K562 (cell line): ENCODE results near the gene ADGRA1. TPM values are rescaled to one million over a fixed set of nuclear protein-coding genes. Genes with fewer than 3 reads are reported as not detected.

Source experiments
- polyA plus RNA-seq, 8 experiments: library from polyadenylated mRNA; depleted of rRNA in 4 of 8; stranded (reverse) in 5 of 8; unstranded in 3 of 8; fragments of >200 nt; fragmentation: Nextera tagmentation in 2 of 8; fragmentation: Illumina TruSeq in 1 of 8; extraction: Ambion mirVana in 2 of 8; extraction: Trizol in 1 of 8; gene quantifications; 2 replicates each; pipeline versions ENCODE4 v1.2.1 to v1.2.3, GENCODE V29; 2011 to 2014; ENCODE audit warnings: inconsistent platforms in 1 of 8, missing spikeins in 1 of 8
- total RNA-seq, 7 experiments: library from RNA; depleted of rRNA in 6 of 7; stranded (reverse); fragments of >200 nt in 6 of 7; fragmentation: Illumina TruSeq in 2 of 7; extraction: Trizol in 2 of 7; gene quantifications; 2 replicates each; pipeline versions ENCODE4 v1.2.1 to v1.2.3, GENCODE V29; 2011 to 2021; ENCODE audit warnings: low replicate concordance in 1 of 7
- TF ChIP-seq, protein P1 (sequence below), 2 experiments: fragments of 450-650 bp in 1 of 2; sonication (generic) in 1 of 2; formaldehyde crosslinking in 1 of 2; IDR thresholded peaks; 2 replicates each; pipeline versions ENCODE4 v1.7.1 to v1.9.0; 2016 to 2022; ENCODE audit warnings: inconsistent platforms in 1 of 2, mild to moderate bottlenecking in 1 of 2, missing genetic modification reagents in 1 of 2

The ADGRA1 gene
- total and polyA plus RNA-seq, 9 of the 15 experiments (the other 6 are each of a cell fraction or from before 2014, with no cell fraction given) = not detected

GRCh38 chr10:133055470-133055869, 32.3 kb upstream of the ADGRA1 start (continued):
- TF ChIP-seq, protein P1, sequence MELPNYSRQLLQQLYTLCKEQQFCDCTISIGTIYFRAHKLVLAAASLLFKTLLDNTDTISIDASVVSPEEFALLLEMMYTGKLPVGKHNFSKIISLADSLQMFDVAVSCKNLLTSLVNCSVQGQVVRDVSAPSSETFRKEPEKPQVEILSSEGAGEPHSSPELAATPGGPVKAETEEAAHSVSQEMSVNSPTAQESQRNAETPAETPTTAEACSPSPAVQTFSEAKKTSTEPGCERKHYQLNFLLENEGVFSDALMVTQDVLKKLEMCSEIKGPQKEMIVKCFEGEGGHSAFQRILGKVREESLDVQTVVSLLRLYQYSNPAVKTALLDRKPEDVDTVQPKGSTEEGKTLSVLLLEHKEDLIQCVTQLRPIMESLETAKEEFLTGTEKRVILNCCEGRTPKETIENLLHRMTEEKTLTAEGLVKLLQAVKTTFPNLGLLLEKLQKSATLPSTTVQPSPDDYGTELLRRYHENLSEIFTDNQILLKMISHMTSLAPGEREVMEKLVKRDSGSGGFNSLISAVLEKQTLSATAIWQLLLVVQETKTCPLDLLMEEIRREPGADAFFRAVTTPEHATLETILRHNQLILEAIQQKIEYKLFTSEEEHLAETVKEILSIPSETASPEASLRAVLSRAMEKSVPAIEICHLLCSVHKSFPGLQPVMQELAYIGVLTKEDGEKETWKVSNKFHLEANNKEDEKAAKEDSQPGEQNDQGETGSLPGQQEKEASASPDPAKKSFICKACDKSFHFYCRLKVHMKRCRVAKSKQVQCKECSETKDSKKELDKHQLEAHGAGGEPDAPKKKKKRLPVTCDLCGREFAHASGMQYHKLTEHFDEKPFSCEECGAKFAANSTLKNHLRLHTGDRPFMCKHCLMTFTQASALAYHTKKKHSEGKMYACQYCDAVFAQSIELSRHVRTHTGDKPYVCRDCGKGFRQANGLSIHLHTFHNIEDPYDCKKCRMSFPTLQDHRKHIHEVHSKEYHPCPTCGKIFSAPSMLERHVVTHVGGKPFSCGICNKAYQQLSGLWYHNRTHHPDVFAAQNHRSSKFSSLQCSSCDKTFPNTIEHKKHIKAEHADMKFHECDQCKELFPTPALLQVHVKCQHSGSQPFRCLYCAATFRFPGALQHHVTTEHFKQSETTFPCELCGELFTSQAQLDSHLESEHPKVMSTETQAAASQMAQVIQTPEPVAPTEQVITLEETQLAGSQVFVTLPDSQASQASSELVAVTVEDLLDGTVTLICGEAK (IDR thresholded peaks at IDR 0.05) = no peak
- TF ChIP-seq, protein P1 (CRISPR knock-in tag; IDR thresholded peaks at IDR 0.05) = no peak
- TF ChIP-seq, all 486 proteins: peak for 0
